ENCODE results near the gene SVBP.

Gene SVBP

GRCh38 chr1:42765269-42765668 lies 51.9 kb downstream of the SVBP start:
- DNase-seq (ENCODE audit: low read depth) = no peak

GRCh38 chr1:42762269-42762668 lies 54.9 kb downstream of the SVBP start:
- no peak for DNase-seq (ENCODE audit: low read depth)

- DNase-seq (ENCODE audit: low read depth) = no peak
These were observed 55.6 kb downstream of the SVBP start for GRCh38 chr1:42761567-42761966.

GRCh38 chr1:42759114-42759513 lies 58.1 kb downstream of the SVBP start:
- DNase-seq (ENCODE audit: low read depth) = no peak

GRCh38 chr1:42758641-42759040 lies 58.6 kb downstream of the SVBP start:
- no peak for DNase-seq (ENCODE audit: low read depth)

GRCh38 chr1:42757892-42758275 lies 59.3 kb downstream of the SVBP start:
- no peak for DNase-seq (ENCODE audit: low read depth)

All from stimulated activated CD8-positive, alpha-beta memory T cell treated with anti-CD3 and anti-CD28 coated beads, Interleukin-15, amount 100 ng/mL, for 24 hours (primary cell).